RKO (cell line): ENCODE measurements around the gene CCDC174.

Experiments used
- DNase-seq: peaks from one replicate; pipeline ENCODE4 v3.0.0-alpha.2; 2016; ENCODE audit warnings: low spot score

CCDC174 gene

GRCh38 chr3:14703128-14703750 is 51.7 kb downstream of the CCDC174 start:
- DNase-seq, result no peak

- DNase-seq, result no peak
These were observed 52.2 kb downstream of the CCDC174 start for GRCh38 chr3:14703791-14704190.

- no peak for DNase-seq
These were observed 54.5 kb downstream of the CCDC174 start for GRCh38 chr3:14706096-14706495.

GRCh38 chr3:14716591-14716990 is 65.0 kb downstream of the CCDC174 start:
- DNase-seq, result no peak

- no peak for DNase-seq
These were observed 65.7 kb downstream of the CCDC174 start for GRCh38 chr3:14717307-14717706.

GRCh38 chr3:14718539-14718938 is 67.0 kb downstream of the CCDC174 start:
- DNase-seq, result no peak

GRCh38 chr3:14719006-14719405 is 67.4 kb downstream of the CCDC174 start:
- no peak for DNase-seq

- DNase-seq, result no peak
These were observed 69.7 kb downstream of the CCDC174 start for GRCh38 chr3:14721126-14721864.
